K562 (cell line): ENCODE data around the gene NR3C2.

ENCODE experiments used
- CTCF ChIP-seq, 3 experiments: IDR thresholded peaks in 2 of 3; conservative IDR thresholded peaks in 1 of 3; 2 replicates each; pipeline ENCODE4 v1.5.1; 2011 to 2012; ENCODE audit warnings: low read length in 3 of 3, mild to moderate bottlenecking in 3 of 3, control low read depth in 2 of 3, improper control_type of control experiment in 1 of 3, inconsistent platforms in 1 of 3, low read depth in 1 of 3, mixed read lengths in 1 of 3, moderate library complexity in 1 of 3; ENCODE audit not compliant: insufficient read depth in 2 of 3
- EZH2 ChIP-seq: IDR thresholded peaks from 2 replicates; pipeline ENCODE4 v1.6.1; 2012; ENCODE audit warnings: low read depth, mild to moderate bottlenecking, inconsistent platforms, low read length, borderline replicate concordance
- FOXA1 ChIP-seq: fragments of 450-650 bp; IDR thresholded peaks from 2 replicates; pipeline ENCODE4 v1.6.1; 2016; ENCODE audit warnings: mild to moderate bottlenecking, borderline replicate concordance
- FOXM1 ChIP-seq, 2 experiments: fragments of 450-650 bp in 1 of 2; sonication (generic) in 1 of 2; formaldehyde crosslinking in 1 of 2; IDR thresholded peaks; 2 replicates each; pipeline versions ENCODE4 v1.6.1 to v1.9.0; 2017 to 2022; ENCODE audit warnings: low read depth in 2 of 2, mild to moderate bottlenecking in 2 of 2, missing genetic modification reagents in 1 of 2, moderate library complexity in 1 of 2
- HNRNPL ChIP-seq: fragments of 200-400 bp; formaldehyde crosslinking; IDR thresholded peaks from 2 replicates; pipeline ENCODE4 v1.6.1; 2017; ENCODE audit warnings: low read depth, mild to moderate bottlenecking, low read length
- MITF ChIP-seq: IDR thresholded peaks from 2 replicates; pipeline ENCODE4 v1.6.1; 2014; ENCODE audit warnings: antibody characterized with exemption
- NFXL1 ChIP-seq: fragments of 450-650 bp; formaldehyde crosslinking; IDR thresholded peaks from 2 replicates; pipeline ENCODE4 v1.4.0; 2021; ENCODE audit warnings: mild to moderate bottlenecking
- NR4A1 ChIP-seq, 2 experiments: fragments of 250-450 bp in 1 of 2; fragments of 450-650 bp in 1 of 2; sonication (Bioruptor Pico) in 1 of 2; IDR thresholded peaks; 2 replicates each; pipeline versions ENCODE4 v1.4.0 to v1.6.1; 2016 to 2020; ENCODE audit warnings: mild to moderate bottlenecking in 2 of 2, missing compliant biosample characterization in 1 of 2, missing genetic modification characterization in 1 of 2, moderate library complexity in 1 of 2
- POLR2AphosphoS5 ChIP-seq: IDR thresholded peaks from 2 replicates; pipeline ENCODE4 v1.6.1; 2011; ENCODE audit warnings: mild to moderate bottlenecking, low read depth, low read length, moderate library complexity; ENCODE audit not compliant: control insufficient read depth, insufficient read depth
- RAD21 ChIP-seq, 2 experiments: fragments of 250-450 bp in 1 of 2; fragments of 450-650 bp in 1 of 2; sonication (Bioruptor Pico) in 1 of 2; formaldehyde crosslinking in 1 of 2; IDR thresholded peaks in 1 of 2; conservative IDR thresholded peaks in 1 of 2; 2 replicates each; pipeline versions ENCODE4 v1.4.0 to v1.8.0; 2020 to 2022; ENCODE audit warnings: mild to moderate bottlenecking in 2 of 2, moderate library complexity in 1 of 2
- TOE1 ChIP-seq, 2 experiments: fragments of 450-650 bp in 1 of 2; sonication (generic) in 1 of 2; formaldehyde crosslinking in 1 of 2; IDR thresholded peaks; 2 replicates each; pipeline versions ENCODE4 v1.7.1 to v1.8.0; 2016 to 2022; ENCODE audit warnings: borderline replicate concordance in 2 of 2, mild to moderate bottlenecking in 2 of 2, antibody characterized with exemption in 1 of 2, inconsistent platforms in 1 of 2, low read depth in 1 of 2, missing genetic modification reagents in 1 of 2, moderate library complexity in 1 of 2
- TF ChIP-seq, protein P1 (sequence below): sonication (generic); formaldehyde crosslinking; IDR thresholded peaks from 2 replicates; pipeline ENCODE4 v1.9.0; 2022; ENCODE audit warnings: mild to moderate bottlenecking, missing genetic modification reagents

DNA sequence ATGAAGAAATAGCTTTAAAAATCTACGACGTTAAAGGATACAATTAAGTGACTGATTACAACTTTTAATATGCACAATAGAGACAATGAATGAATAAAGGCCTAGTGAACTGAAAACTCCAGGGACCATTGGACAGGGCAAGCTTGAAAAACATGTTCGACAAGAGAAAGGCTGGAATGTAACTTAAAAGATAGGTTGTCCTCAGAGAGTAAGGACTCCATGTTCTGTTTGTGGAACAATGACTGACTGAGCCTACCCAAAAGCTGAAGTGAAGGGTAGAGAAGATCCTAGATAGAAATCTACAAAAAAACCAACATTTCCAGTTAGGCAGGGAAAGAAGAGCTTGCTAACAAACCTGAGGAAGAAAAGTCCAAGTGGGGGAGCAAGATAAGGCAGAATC is 173.4 kb downstream of the NR3C2 start:
- no peak for TF ChIP-seq EZH2
- TF ChIP-seq POLR2AphosphoS5 = no peak
- no peak for TF ChIP-seq TOE1 (IDR thresholded peaks at IDR 0.05; ENCODE audit: borderline replicate concordance)
- no peak for TF ChIP-seq TOE1 (CRISPR knock-in tag; IDR thresholded peaks at IDR 0.05; ENCODE audit: borderline replicate concordance, low read depth)
- TF ChIP-seq, protein P1, sequence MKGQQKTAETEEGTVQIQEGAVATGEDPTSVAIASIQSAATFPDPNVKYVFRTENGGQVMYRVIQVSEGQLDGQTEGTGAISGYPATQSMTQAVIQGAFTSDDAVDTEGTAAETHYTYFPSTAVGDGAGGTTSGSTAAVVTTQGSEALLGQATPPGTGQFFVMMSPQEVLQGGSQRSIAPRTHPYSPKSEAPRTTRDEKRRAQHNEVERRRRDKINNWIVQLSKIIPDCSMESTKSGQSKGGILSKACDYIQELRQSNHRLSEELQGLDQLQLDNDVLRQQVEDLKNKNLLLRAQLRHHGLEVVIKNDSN (CRISPR knock-in tag) = no peak
- TF ChIP-seq MITF = no peak
- TF ChIP-seq RAD21 (CRISPR knock-in tag; conservative IDR thresholded peaks at IDR 0.05 in 1 of 2, IDR thresholded peaks at IDR 0.05 in 1 of 2) = no peak
- no peak for TF ChIP-seq CTCF (IDR thresholded peaks at IDR 0.05 in 2 of 3, conservative IDR thresholded peaks at IDR 0.05 in 1 of 3; ENCODE audit: insufficient read depth in 2 of 3, low read depth in 1 of 3, low read length in 3 of 3)
- no peak for TF ChIP-seq FOXM1 (IDR thresholded peaks at IDR 0.05; ENCODE audit: low read depth)
- TF ChIP-seq FOXM1 (CRISPR knock-in tag; IDR thresholded peaks at IDR 0.05; ENCODE audit: low read depth) = no peak
- TF ChIP-seq NR4A1 (CRISPR knock-in tag; IDR thresholded peaks at IDR 0.05) = no peak
- TF ChIP-seq NR4A1 (tag; IDR thresholded peaks at IDR 0.05) = no peak
- TF ChIP-seq FOXA1 = no peak
- TF ChIP-seq NFXL1 (CRISPR knock-in tag) = no peak
- no peak for TF ChIP-seq HNRNPL
